Occipital lobe (tissue), 3 donors: Measurements from ENCODE around the gene NSA2. TPM values are rescaled to one million over a fixed set of nuclear protein-coding genes. Genes with fewer than 3 reads are reported as not detected.

Experiments used
- DNase-seq: peaks from one replicate; lab custom pipeline; 2025; lab: John Stamatoyannopoulos, UW
- small RNA-seq: library from RNA; depleted of rRNA; stranded (forward); fragments of <200 nt; gene quantifications from one replicate; pipeline ENCODE3, GENCODE V24; 2014
- total RNA-seq: library from RNA; depleted of rRNA; stranded (reverse); fragments of >200 nt; gene quantifications from one replicate; pipeline ENCODE4 v1.2.3, GENCODE V29; 2014

The NSA2 gene
- total RNA-seq, 1 donor from 2014 or later: 56.3 TPM

GRCh38 chr5:74816875-74817274, 49.8 kb downstream of the NSA2 start:
- DNase-seq: no peak

DNA sequence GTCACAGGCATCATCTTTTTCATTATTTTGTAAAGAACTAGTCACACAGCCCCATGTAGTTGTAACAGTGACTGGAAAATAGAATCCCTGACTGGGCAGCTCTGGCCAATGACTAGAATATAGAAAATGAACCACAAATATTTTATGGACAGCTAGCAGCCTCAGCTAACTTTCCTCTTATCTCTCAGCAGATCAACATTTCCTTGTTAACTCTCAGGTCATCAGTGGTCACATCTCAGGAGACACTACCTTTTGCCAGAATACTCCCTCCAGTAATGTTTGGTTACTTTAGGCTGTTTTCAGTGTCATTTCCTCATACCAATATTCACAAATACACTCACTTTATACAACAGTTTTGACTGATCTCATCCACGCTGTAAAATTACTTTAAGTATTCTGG, 55.2 kb downstream of the NSA2 start:
- no peak for DNase-seq

DNA sequence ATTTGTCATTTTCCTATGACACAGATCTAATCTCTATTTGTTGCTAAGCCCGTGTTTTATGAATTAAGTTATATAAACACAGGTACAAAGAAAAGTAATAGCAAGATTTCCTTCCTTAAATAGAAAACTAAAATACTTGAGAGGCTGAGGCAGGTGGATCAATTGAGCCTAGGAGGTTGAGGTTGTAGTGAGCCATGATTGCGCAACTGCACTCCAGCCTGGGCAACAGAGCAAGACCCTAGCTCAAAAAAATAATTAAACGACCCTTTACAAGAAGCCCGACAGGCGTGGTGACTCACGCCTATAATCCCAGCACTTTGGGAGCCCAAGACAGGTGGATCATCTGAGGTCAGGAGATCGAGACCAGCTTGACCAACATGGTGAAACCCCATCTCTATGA, 62.4 kb downstream of the NSA2 start:
- no peak for DNase-seq

Small RNA genes lying within 50 kb of the gene (small RNA-seq; reads per million reads assigned to genes)
- gene RNU6-658P: not detected

Other genes with a start within 250 kb of the NSA2 start
- gene ENC1, start 126.5 kb upstream of the NSA2 start, total RNA-seq: 1,378 TPM
- gene HEXB, start 82.0 kb upstream of the NSA2 start, total RNA-seq: 22.5 TPM
- 61.0 TPM for gene GFM2, start 132 bp upstream of the NSA2 start, total RNA-seq
- 90.6 TPM for gene FAM169A, start 99.1 kb downstream of the NSA2 start, total RNA-seq